Measurements from ENCODE around the gene FOXQ1.
"Not testable (repeated sequence)": the region's sequence is repeated elsewhere in the genome, so short reads cannot be mapped to it uniquely, and the experiment has no call there.

Gene FOXQ1

DNA sequence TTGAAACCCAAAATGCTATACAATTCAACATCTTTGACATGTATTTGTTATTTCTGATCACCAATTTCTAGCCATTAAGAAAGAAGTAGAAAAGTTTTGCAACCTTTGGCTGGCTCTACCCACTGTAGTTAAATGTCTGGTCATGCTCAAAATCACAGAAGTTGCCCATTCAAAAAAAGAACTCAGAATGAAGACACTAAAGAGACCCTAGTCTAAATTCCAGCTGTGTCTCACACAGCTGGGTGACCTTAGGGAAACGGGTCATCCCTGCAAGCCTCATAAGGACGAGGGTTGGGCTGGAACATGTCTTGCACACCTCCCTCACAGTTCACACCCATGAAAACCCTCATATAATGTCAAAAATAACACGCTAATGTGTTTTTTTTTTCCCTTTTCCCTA lies 10.3 kb downstream of the FOXQ1 start:
- DNase-seq (ENCODE audit: low read depth in 2 of 2): no peak

DNA sequence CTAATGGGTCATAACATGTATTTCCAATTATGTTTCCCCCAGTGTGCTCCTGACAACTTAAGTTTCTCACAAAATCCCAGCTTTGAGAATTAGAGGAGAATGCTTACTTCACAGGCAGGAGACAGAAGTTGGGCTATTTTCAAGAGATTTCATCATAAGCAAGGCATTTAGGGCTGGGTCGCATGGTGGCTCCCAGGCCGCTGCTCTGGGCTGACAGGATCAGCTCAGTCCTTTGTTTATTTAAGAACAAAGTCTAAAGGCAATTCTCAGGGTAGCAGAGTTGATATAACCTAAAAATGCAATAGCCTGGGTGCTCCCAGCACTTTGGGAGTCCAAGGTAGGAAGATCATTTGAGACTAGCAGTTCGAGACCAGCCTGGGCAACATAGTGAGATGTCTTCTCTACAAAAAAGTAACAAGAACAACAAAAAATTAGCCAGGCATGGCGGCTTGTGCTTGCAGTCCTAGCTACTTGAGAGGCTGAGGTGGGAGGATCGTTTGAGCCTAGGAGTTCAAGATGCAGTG lies 10.9 kb downstream of the FOXQ1 start:
- no peak for DNase-seq (ENCODE audit: low read depth in 2 of 2)

DNA sequence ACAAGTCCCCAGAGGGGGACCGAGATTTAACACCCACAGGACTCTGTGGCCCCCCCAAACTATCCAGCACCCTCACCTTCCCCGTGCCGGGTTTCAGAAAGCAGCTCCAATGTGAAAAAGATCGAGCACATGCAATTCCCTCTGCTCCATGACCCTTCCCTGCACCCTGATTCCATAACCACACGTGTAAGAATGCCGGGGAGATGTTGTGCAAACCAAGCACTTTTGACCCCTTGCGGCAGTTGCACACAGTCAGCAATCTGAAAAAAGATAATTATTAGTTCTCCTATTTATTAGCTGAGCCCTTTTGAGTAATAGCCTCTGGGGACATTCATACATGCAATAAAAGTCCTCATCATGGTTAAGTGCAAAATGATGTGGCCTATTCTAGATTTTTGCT lies 13.0 kb downstream of the FOXQ1 start:
- no peak for DNase-seq (ENCODE audit: low read depth in 2 of 2)

DNA sequence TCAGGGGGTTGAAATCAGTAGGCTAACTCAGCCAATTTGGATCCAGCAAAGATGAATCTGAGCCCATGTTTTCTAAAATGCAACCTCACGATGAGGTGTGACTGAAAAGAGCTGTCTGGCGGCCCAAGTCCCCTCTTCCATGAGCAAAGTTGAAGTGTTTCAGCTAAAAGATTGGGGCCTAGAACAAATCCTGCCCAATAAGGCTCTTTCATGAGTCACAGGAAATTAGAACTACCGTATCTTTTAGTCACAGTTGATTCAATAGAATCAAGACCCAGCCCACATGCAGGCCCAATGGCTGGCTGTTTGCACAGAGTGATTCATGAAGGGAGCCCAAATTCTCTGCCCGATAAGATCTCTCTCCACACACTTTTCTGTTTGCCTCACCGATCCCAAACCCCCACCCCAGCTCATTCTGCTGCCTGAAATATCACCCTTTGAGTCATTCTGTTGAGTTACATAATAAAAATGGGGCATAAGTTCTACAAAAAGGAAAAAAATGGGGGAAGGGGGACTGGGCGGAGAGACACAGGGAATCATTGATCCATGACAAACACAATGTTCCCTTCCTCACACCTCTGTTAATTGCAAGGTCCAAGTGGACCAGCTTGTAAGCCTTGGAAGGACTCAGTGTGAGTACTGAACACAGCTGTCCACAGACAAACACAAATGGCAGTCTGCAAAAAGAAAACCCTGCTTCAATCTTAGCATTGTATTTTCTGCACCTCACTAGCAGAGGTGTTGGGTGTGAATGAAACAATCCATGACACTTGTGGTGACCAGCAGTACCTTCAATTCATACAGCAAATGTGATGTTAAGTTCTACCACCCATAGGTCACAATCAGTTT lies 13.8 kb downstream of the FOXQ1 start:
- DNase-seq (ENCODE audit: low read depth in 2 of 2): no peak

DNA sequence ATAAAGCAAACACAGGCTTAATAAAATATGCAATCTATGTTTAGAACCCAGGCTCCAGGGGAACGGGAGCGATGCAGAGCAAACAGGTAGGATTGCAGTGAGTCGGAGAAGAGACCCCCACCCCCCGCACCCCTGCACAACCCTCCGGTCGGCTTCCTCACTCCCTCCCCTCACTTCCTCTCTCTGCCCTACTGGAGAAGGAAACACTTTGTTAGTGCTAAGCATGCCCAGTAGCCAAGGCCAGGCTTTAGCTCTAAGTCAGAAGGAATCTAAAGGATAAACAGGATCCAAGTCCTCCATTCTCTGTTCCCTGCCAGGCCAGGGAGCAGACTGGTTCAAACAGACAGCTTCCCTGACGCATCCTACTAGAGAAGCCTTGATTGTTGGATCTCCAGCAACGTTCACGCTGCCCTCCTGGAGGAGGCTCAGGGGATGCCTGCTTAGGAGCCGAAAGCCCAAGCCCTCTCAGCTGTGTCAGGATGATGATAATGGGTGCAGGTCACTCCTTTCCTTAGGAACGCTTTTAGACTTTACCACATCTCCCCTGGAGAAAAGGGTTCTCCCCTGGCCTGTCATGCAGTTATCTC lies 14.7 kb downstream of the FOXQ1 start:
- no peak for DNase-seq (ENCODE audit: low read depth in 2 of 2)

DNA sequence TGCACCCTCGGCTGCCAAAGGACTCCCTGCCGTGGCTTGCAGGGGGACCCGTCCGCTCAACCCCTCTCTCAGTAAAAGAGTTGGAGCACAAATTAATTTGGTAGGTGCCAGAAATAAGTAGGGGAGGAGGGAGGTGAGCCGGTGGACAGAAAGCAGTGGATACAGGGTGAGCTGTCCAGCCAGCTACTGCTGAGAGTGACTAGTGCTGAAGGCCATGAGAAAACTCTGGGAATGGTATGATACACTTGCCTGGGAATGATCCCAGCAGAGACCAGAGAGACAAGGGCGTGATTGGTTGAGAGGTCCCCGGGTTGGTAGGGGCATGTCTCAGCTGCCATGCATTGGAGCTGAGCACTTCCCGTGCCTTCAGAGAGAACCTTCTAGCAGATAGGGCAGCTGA lies 15.7 kb downstream of the FOXQ1 start:
- DNase-seq (ENCODE audit: low read depth in 2 of 2): no peak

DNA sequence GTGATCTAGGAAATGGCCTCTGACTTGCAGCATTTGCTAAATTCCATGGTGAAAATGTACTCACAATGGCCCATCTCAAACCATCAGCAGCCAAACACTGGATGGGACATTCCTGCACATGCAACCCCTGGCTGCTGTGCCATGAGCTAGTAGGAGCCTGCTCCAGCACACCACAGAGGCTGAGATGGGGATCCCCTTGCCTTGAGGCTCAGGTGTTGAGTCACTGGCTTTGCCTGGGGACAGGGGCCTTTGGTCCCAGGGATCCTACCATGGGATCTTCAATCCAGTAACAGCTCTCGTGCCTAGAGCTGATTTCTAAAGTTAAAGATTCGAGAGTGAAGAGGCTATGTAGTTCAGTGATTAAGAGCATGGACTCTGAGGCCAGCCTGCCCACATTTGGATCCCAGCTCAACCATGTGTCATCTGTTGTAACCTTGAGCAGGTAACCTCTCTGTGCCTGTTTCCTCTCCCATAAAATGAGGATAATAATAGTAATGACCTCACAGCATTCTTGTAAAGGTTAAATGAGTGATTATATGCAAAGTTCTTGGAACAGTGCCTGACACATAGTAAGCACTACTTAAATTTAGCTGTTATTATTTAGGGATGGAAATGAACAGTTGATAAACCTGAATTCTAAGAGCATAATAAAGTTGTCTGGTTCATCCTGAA lies 16.4 kb downstream of the FOXQ1 start:
- DNase-seq (ENCODE audit: low read depth in 2 of 2): no peak

DNA sequence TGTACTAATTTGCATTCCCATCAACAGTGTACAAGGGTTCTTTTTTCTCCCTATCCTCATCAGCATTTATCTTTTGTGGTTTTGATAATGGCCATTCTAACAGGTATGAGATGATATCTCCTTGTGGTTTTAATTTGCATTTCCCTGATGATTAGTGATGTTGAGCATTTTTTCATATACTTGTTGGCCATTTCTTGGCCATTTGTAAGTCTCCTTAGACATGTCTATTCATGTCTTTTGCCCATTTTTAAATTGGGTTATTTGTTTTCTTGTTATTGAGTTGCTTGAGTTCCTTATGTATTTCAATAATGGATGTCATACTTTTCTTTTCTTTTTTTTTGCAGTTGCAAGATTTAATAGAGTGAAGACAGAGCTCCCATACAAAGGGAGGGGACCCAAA lies 17.8 kb downstream of the FOXQ1 start:
- no peak for DNase-seq (ENCODE audit: low read depth in 2 of 2)

DNA sequence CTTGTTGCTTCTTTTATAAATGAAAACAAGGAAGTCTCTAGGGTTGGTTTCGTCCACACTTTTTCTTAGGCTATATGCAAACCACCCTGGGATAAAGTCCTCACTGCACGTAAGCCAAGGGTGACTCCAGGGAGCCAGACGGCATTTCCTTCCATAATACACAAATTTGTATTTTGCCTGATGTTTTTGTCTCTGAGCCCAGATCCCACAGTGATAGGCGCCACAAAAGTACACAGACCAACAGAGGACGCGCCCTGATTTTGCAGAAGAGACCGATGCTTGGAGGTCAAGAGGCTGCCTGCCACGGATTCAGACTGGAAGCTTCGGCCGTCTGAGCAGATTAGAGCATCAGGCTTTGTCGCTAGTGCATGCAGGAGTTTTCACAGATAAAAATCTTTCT lies 22.8 kb downstream of the FOXQ1 start:
- DNase-seq (ENCODE audit: low read depth in 2 of 2): no peak

DNA sequence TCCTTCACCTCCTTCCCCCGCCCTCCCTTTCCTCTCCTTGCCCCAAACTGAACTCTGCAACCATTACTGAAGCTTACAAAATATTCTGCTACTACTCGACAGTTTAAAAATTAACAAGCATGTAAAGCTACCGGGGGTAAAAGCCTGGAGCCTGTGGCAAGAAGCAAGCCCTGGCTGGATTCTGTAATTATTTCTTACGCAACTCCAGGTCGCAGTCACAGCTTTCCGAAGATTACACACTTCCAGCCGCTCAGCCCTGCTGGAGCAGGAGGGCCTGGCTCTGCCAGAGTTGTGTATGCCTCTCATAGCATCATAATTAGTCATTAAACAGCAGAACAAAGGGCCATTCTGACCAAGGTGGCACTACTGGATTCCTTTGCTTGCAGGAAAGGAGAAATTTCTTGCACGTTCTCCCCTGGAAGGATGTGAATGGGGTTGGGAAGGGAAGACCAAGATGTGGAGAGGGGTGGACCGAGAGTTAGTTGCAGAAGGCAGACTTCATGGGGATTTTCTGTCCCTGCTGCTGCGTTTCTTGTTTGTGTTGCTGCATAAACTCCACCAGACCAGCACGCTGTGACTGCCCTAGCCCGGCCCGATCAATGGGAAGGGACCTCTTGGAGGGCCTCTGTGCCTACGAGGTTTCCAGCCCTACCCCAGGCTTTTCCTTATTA lies 23.6 kb downstream of the FOXQ1 start:
- no peak for DNase-seq (ENCODE audit: low read depth in 2 of 2)

DNA sequence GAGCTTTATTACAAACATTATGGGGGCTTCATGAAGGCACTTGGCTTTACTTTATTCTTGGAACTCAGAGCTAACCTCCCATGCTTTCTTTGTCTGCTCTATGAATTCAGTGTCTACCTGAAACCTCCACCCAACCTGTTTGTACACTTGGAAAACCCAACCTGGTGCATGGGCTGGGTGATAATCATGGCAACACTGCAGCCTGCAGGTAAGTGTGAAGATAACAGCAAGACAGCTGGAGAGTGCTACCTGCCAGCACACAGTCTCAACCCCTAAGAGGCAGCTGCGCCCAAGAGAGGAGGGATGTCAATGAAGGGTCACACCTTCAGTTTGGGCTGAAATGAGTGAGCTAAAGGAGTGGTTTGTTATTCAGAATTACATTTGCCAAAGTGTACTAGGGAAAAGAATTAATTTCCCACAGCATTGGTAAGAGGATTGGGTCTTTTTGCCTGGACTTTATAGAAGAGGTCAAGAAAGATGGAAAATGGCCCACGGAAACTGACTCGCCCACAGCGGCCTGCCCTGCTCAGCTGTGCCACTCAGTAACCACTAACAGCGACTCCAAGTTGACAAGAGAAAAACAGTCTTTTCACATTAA lies 24.4 kb downstream of the FOXQ1 start:
- no peak for DNase-seq (ENCODE audit: low read depth in 2 of 2)

DNA sequence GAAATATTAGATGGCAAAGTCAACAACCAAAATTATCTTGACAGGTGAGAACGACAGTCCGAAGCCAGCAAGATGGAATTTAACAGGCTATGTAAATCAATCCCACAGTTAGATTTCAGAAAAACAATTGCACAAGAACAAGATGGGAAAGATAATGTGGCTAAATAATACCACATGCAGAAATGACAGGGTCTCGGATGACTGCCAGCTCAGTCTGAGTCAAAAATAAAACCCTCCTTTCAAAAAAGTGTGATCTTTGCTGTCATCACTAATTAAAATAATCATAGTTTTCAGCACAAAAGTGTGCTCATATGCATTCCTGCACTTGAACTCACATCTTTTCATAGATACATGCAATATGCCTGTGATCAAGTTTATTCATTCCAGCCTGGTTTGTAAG lies 25.9 kb downstream of the FOXQ1 start:
- DNase-seq (ENCODE audit: low read depth in 2 of 2): no peak

DNA sequence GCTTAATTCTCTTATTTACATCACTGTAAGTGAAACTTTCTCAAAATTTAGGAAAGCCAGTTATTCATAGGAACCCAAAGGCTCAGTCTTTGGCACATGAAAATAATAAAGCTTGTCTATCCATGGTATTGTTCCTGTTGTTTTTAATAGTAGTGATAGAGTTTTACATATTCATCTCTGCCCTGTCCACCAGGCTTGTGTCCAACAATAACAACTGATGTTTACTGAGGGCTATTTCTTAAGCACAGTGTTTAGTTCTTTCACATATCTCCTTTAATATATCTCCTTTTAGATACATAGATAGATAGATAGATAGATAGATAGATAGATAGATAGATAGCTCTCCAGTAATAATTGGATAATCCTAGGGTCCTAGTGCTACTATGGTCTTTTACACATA lies 34.2 kb downstream of the FOXQ1 start:
- DNase-seq (ENCODE audit: low read depth in 2 of 2): no peak

DNA sequence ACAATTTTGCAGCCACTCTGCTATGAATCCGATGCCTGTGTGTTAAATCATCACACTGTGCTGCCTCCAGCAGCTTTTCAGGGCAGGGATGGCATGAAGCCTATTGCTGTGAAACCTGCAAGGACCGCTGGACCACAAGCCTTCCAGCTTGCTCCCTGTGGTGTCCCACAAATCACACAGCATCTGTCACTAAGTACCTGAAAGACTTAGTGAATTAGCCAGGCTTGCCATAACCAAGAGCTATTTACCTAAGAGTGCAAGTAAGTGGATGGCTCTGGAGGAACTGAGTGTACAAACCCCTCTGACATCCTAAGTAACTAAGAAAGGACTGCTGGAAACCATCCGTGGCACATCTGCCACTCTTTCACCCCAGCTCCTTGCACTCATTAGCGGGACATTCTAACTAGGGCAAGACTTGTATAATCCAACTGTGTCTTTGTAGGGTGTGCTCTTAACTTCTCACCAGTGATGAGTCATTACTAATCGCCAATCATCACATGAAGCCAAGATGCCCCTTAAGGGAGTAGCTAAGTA lies 34.7 kb downstream of the FOXQ1 start:
- no peak for DNase-seq (ENCODE audit: low read depth in 2 of 2)

DNA sequence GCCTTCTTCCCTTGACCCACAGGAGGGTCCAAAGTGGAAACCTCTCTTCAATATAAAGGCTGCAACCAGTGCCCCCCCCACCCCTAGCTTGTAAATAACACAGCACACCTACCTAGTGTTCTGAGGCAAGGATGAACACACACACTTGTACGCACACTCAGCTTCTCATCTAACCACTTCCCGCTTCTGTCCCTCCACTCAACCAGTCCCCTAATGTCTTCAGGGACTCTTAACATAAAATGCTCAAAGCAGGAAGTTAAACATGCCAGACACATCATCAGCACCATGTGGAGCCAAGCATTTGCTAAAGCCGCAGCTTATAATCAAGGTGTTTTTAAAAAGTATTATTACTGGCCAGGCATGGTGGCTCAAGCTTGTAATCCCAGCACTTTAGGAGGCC lies 35.3 kb downstream of the FOXQ1 start:
- no peak for DNase-seq (ENCODE audit: low read depth in 2 of 2)

DNA sequence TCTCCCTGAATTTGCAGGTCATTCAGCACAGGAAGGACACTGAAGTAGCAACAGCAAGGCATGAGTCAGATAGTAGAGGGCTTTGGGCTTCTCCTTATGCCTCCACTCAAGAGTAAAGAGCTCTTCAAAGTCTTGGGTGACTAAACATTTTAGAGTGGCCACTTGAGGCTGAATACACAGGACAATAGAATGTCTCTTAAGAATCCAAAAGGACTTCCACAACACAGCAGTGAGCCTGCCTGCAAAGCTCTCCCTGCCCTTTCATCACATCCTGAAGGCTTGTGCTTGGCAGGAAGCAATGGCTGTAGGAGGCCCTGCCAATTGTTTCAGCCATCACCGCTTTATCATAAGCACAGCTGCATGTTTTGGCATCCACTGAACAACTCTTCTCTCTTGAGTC lies 36.8 kb downstream of the FOXQ1 start:
- DNase-seq (ENCODE audit: low read depth in 2 of 2): no peak

DNA sequence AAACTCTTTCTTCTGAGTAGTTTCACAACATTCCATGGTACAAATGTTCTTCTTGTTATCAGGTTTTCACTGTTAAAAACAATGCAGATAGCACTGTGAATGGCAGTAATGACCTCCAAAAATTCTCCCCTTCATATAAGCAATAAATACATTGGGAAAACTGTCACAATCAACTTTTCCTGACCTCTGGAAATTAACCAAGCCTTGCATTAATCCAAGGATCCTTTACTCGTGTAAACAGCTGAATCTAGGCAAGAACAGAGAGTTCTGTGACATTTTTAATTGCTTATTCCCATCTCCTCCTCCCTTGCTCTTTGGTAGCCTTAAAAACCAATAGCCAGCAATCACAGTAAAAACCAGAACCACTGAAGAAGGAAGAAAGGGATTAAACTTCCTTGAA lies 37.8 kb downstream of the FOXQ1 start:
- DNase-seq (ENCODE audit: low read depth in 2 of 2): no peak

DNA sequence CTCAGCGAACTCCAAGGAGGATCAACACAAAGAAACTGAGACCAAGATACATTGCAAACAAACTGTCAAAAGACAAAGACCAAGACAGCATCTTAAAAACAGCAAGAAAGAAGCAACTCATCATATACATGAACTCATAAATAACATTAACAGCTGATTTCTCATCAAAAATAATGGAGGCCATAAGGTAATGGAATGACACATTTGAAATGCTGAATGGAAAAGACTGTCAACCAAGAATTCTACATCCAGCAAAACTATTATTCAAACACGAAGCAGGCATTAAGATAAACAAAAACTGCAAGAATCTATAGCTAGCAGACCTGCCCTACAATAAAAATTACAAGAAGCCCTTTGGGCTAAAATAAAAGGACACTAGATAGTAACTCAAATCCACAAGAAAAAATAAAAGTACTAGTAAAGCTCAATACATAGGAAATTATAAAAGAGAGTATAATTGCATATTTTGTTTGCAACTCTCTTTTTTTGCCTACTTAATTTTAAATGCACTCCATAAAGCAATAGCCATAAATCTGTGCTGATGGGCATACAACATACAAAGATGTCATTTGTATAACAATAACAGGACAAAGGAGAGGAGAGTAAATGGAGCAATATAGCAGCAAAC lies 39.6 kb downstream of the FOXQ1 start:
- no peak for DNase-seq (ENCODE audit: low read depth in 2 of 2)

DNA sequence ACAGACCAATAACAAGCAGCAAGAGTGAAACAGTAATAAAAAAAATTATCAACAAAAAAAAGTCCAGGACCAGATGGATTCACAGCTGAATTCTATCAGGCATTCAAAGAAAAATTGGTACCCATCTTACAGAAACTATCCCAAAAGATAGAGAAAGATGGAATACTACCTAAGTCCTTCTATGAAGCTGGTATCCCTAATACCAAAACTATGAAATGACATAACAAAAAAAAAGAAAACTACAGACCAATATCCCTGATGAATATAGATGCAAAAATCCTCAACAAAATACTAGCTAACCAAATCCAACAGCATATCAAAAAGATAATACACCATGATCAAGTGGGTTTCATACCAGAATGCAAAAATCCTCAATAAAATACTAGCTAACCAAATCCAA lies 43.2 kb downstream of the FOXQ1 start:
- DNase-seq (ENCODE audit: low read depth in 2 of 2): not testable (repeated sequence)

DNA sequence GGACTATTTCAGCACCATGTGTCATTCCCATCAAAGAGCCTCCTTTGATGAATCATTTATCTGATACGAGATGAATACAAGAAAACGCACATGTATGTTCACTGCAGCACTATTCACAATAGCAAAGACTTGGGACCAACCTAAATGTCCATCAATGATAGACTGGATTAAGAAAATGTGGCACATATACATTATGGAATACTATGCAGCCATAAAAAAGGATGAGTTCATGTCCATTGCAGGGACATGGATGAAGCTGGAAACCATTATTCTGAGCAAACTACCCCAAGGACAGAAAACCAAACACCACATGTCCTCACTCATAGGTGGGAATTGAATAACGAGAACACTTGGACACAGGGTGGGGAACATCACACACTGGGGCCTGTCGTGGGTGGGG lies 49.8 kb downstream of the FOXQ1 start:
- not testable (repeated sequence) for DNase-seq (ENCODE audit: low read depth in 2 of 2)

DNA sequence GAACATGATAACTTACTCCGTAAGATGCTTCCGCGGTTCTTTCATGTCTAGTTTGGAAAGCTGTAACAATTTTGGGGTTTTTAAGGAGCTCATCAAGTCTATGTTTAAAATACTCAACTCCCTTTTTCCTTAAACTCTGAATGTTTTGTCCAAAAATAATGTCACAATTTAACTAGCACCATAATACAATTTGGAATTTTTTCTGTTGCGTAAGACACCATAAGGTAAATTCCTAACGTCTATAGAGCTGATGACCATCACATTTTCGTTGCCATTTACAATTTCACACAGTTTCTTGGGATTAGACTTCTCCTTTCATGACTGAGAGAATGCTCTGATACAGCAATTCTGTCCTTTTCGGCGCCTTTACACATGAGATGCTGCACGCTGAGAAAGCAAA lies 50.7 kb downstream of the FOXQ1 start:
- DNase-seq (ENCODE audit: low read depth in 2 of 2): no peak
